H1 (cell line): ENCODE results near the gene TMEM140. TPM values are rescaled to one million over a fixed set of nuclear protein-coding genes. Genes with fewer than 3 reads are reported as not detected.

Experiments
- CTCF ChIA-PET: fragments of 300-600 bp; sonication (Branson Sonifier 250); formaldehyde crosslinking; loops from one replicate; lab custom pipeline; 2021; ENCODE audit not compliant: partially characterized antibody; lab: Charles Lee
- POLR2A ChIA-PET: fragments of 300-600 bp; sonication (Branson Sonifier 250); formaldehyde crosslinking; loops from one replicate; lab custom pipeline; 2021; ENCODE audit warnings: inconsistent platforms; ENCODE audit not compliant: partially characterized antibody; lab: Charles Lee
- DNase-seq, 2 experiments: peaks; one replicate each; pipeline versions ENCODE4 v3.0.0 to v3.0.0-alpha.2; 2010 to 2022; ENCODE audit warnings: low spot score in 2 of 2, low read depth in 1 of 2, mixed read lengths in 1 of 2
- FAIRE-seq: peaks from 2 replicates; lab custom pipeline; 2011; peaks lifted over from hg19 to GRCh38; lab: Jason Lieb, UNC
- H2AFZ ChIP-seq: 2 replicates; pipeline ENCODE4 v1.8.1; 2012; ENCODE audit warnings: low read length, inconsistent platforms
- H2AK5ac ChIP-seq: 2 replicates; pipeline ENCODE4 v1.6.1; 2013; ENCODE audit warnings: low read depth, low read length
- H2BK120ac ChIP-seq: replicated peaks from 2 replicates; pipeline ENCODE3; 2013; ENCODE audit warnings: low read depth, low read length, inconsistent platforms
- H2BK12ac ChIP-seq: 2 replicates; pipeline ENCODE4 v1.6.1; 2013; ENCODE audit warnings: low read depth, low read length
- H2BK15ac ChIP-seq: 2 replicates; pipeline ENCODE4 v1.6.1; 2013; ENCODE audit warnings: low read length
- H2BK20ac ChIP-seq: 2 replicates; pipeline ENCODE4 v1.6.1; 2013; ENCODE audit warnings: low read length
- H2BK5ac ChIP-seq: 2 replicates; pipeline ENCODE4 v1.6.1; 2013; ENCODE audit warnings: low read depth, low read length
- H3K14ac ChIP-seq: 2 replicates; pipeline ENCODE4 v1.6.1; 2013; ENCODE audit warnings: inconsistent platforms; ENCODE audit not compliant: insufficient read length
- H3K18ac ChIP-seq: 2 replicates; pipeline ENCODE4 v1.6.1; 2013; ENCODE audit warnings: low read length; ENCODE audit errors: extremely low read depth
- H3K23ac ChIP-seq: 2 replicates; pipeline ENCODE4 v1.6.1; 2013; ENCODE audit warnings: inconsistent platforms; ENCODE audit not compliant: insufficient read length
- H3K23me2 ChIP-seq: 2 replicates; pipeline ENCODE4 v1.6.1; 2013; ENCODE audit warnings: low read depth, low read length
- H3K27ac ChIP-seq: 2 replicates; pipeline ENCODE4 v1.6.1; 2011; ENCODE audit warnings: low read depth, low read length, inconsistent platforms
- H3K27me3 ChIP-seq, 4 experiments: replicated peaks in 1 of 4; 1 replicate in 1 of 4; 2 replicates in 3 of 4; pipeline versions ENCODE4 v1.6.1 to v1.8.1; 2011 to 2013; ENCODE audit warnings: low read length in 3 of 4, mild to moderate bottlenecking in 3 of 4, inconsistent platforms in 2 of 4, mixed read lengths in 2 of 4, moderate library complexity in 1 of 4; ENCODE audit not compliant: control insufficient read depth in 3 of 4, insufficient read depth in 3 of 4; ENCODE audit errors: extremely low read depth in 1 of 4
- H3K36me3 ChIP-seq, 4 experiments: 2 replicates each; pipeline versions ENCODE4 v1.6.1 to v1.8.1; 2011 to 2013; ENCODE audit warnings: mild to moderate bottlenecking in 4 of 4, low read length in 3 of 4, moderate library complexity in 2 of 4, control low read depth in 1 of 4, inconsistent platforms in 1 of 4; ENCODE audit not compliant: insufficient read depth in 4 of 4, control insufficient read depth in 2 of 4
- H3K4ac ChIP-seq: replicated peaks from 2 replicates; pipeline ENCODE3; 2013; ENCODE audit warnings: low read length, low read depth, mixed read lengths, inconsistent platforms; ENCODE audit not compliant: insufficient read length
- H3K4me1 ChIP-seq, 4 experiments: replicated peaks in 1 of 4; 1 replicate in 1 of 4; 2 replicates in 3 of 4; pipeline versions ENCODE4 v1.6.1 to v1.8.1; 2011 to 2013; ENCODE audit warnings: low read length in 3 of 4, inconsistent platforms in 2 of 4, mixed read lengths in 1 of 4; ENCODE audit not compliant: insufficient read depth in 4 of 4, control insufficient read depth in 3 of 4
- H3K4me2 ChIP-seq, 2 experiments: 2 replicates each; pipeline versions ENCODE4 v1.6.1 to v1.8.1; 2011 to 2013; ENCODE audit warnings: low read depth in 2 of 2, low read length in 2 of 2, control low read depth in 1 of 2, inconsistent platforms in 1 of 2, mild to moderate bottlenecking in 1 of 2; ENCODE audit not compliant: insufficient read depth in 1 of 2
- H3K4me3 ChIP-seq, 4 experiments: fragments of 200-600, 300-600 bp in 1 of 4; sonication (generic), shearing (Covaris generic), sonication (Bioruptor Twin) in 1 of 4; 2 replicates each; pipeline versions ENCODE4 v1.5.1 to v1.8.1; 2011 to 2016; ENCODE audit warnings: low read length in 4 of 4, low read depth in 3 of 4, control low read depth in 2 of 4, inconsistent platforms in 2 of 4, mild to moderate bottlenecking in 2 of 4, mixed read lengths in 1 of 4, moderate library complexity in 1 of 4; ENCODE audit not compliant: insufficient read depth in 2 of 4; ENCODE audit errors: extremely low read depth in 1 of 4
- H3K56ac ChIP-seq: replicated peaks from 2 replicates; pipeline ENCODE3; 2013; ENCODE audit warnings: low read depth, mild to moderate bottlenecking, mixed read lengths, low read length, inconsistent platforms; ENCODE audit not compliant: insufficient read length
- H3K79me1 ChIP-seq: 2 replicates; pipeline ENCODE4 v1.6.1; 2013; ENCODE audit warnings: low read depth, low read length, control low read depth
- H3K79me2 ChIP-seq, 2 experiments: 2 replicates each; pipeline versions ENCODE4 v1.6.1 to v1.8.1; 2012 to 2013; ENCODE audit warnings: low read length in 2 of 2, mild to moderate bottlenecking in 2 of 2, inconsistent platforms in 1 of 2; ENCODE audit not compliant: insufficient read depth in 2 of 2, control insufficient read depth in 1 of 2
- H3K9ac ChIP-seq, 4 experiments: replicated peaks in 1 of 4; 1 replicate in 1 of 4; 2 replicates in 3 of 4; pipeline versions ENCODE4 v1.6.1 to v1.8.1; 2011 to 2013; ENCODE audit warnings: low read depth in 3 of 4, low read length in 3 of 4, control low read depth in 2 of 4, mild to moderate bottlenecking in 2 of 4, moderate library complexity in 2 of 4, inconsistent platforms in 1 of 4; ENCODE audit errors: extremely low read depth in 1 of 4
- H3K9me3 ChIP-seq, 2 experiments: 2 replicates each; pipeline versions ENCODE4 v1.6.1 to v1.8.1; 2012 to 2013; ENCODE audit warnings: mild to moderate bottlenecking in 2 of 2, moderate library complexity in 2 of 2, control low read depth in 1 of 2, inconsistent platforms in 1 of 2, low read depth in 1 of 2, low read length in 1 of 2, mixed read lengths in 1 of 2; ENCODE audit not compliant: insufficient read depth in 2 of 2
- H4K20me1 ChIP-seq, 2 experiments: replicated peaks in 1 of 2; 2 replicates each; pipeline versions ENCODE3 to v1.8.1; 2011 to 2013; ENCODE audit warnings: inconsistent platforms in 2 of 2, low read length in 2 of 2, mild to moderate bottlenecking in 1 of 2; ENCODE audit not compliant: insufficient read depth in 2 of 2, control insufficient read depth in 1 of 2
- H4K5ac ChIP-seq: 2 replicates; pipeline ENCODE4 v1.6.1; 2013; ENCODE audit warnings: low read length, low read depth, mixed read lengths, inconsistent platforms; ENCODE audit not compliant: insufficient read length
- H4K8ac ChIP-seq: 2 replicates; pipeline ENCODE4 v1.8.0; 2013; ENCODE audit warnings: mild to moderate bottlenecking, moderate library complexity, low read length, inconsistent platforms; ENCODE audit not compliant: insufficient read depth; ENCODE audit errors: extremely low read depth
- H4K91ac ChIP-seq: replicated peaks from 2 replicates; pipeline ENCODE3; 2013; ENCODE audit warnings: low read length, mixed read lengths, inconsistent platforms; ENCODE audit not compliant: insufficient read length
- CEBPB ChIP-seq: IDR thresholded peaks from 2 replicates; pipeline ENCODE4 v1.6.1; 2012; ENCODE audit warnings: low read depth, low read length
- CHD2 ChIP-seq: IDR thresholded peaks from 2 replicates; pipeline ENCODE4 v1.6.1; 2012; ENCODE audit warnings: low read length, improper control_type of control experiment
- KDM1A ChIP-seq: fragments of 200-600, 300-600 bp; sonication (generic); IDR thresholded peaks from 2 replicates; pipeline ENCODE4 v1.7.1; 2016; ENCODE audit warnings: mild to moderate bottlenecking, low read length, borderline replicate concordance
- KDM4A ChIP-seq: IDR thresholded peaks from one replicate; pipeline ENCODE4 v1.7.1; 2012; ENCODE audit warnings: low read depth, mild to moderate bottlenecking, moderate library complexity, low read length, inconsistent platforms; ENCODE audit not compliant: severe bottlenecking
- NRF1 ChIP-seq: IDR thresholded peaks from 2 replicates; pipeline ENCODE4 v1.6.1; 2011; ENCODE audit warnings: mild to moderate bottlenecking, low read depth, low read length, improper control_type of control experiment
- POLR2AphosphoS5 ChIP-seq: IDR thresholded peaks from 2 replicates; pipeline ENCODE4 v1.6.1; 2011; ENCODE audit warnings: low read depth, low read length
- SIN3A ChIP-seq, 2 experiments: IDR thresholded peaks in 1 of 2; conservative IDR thresholded peaks in 1 of 2; 2 replicates each; pipeline ENCODE4 v1.6.1; 2011 to 2012; ENCODE audit warnings: low read length in 2 of 2, improper control_type of control experiment in 1 of 2, low read depth in 1 of 2, mild to moderate bottlenecking in 1 of 2
- TCF12 ChIP-seq: IDR thresholded peaks from 2 replicates; pipeline ENCODE4 v1.6.1; 2011; ENCODE audit warnings: low read depth, mild to moderate bottlenecking, low read length
- TEAD4 ChIP-seq: IDR thresholded peaks from 2 replicates; pipeline ENCODE4 v1.6.1; 2012; ENCODE audit warnings: low read depth, low read length, inconsistent platforms, mixed read lengths
- WGBS, 2 experiments: shearing (Covaris generic) in 1 of 2; methylation state at CpG; one replicate each; pipeline versions ENCODE4 v1.1.6 to v1.1.7; 2013 to 2015; ENCODE audit warnings: low lambda C conversion rate in 2 of 2, mixed read lengths in 2 of 2, inconsistent platforms in 1 of 2, low coverage in 1 of 2, missing lambda C conversion rate in 1 of 2; ENCODE audit not compliant: insufficient replicate concordance in 2 of 2, insufficient coverage in 1 of 2, insufficient read length in 1 of 2; ENCODE audit errors: extremely low coverage in 1 of 2, missing lambda C conversion rate in 1 of 2; 5-methylcytosine and 5-hydroxymethylcytosine counted together
- polyA plus RNA-seq, 7 experiments: library from polyadenylated mRNA; depleted of rRNA in 3 of 7; stranded (reverse) in 5 of 7; unstranded in 2 of 7; fragments of >200 nt in 5 of 7; fragments of 200-250 nt in 2 of 7; gene quantifications; 1 replicate in 5 of 7; 2 replicates in 1 of 7; 4 replicates in 1 of 7; pipeline versions ENCODE4 v1.2.1 to v1.2.3, GENCODE V29; 2011 to 2013; ENCODE audit warnings: missing spikeins in 2 of 7, mixed read lengths in 2 of 7
- total RNA-seq: library from RNA; stranded (reverse); fragmentation: NEBNext Ultra II Directional; extraction: Animal tissue kit (Norgen Biotek cat#: 25700); gene quantifications from 2 replicates; pipeline ENCODE4 v1.2.1, GENCODE V29; 2021
- TF ChIP-seq, protein P1 (sequence below): IDR thresholded peaks from 2 replicates; pipeline ENCODE4 v1.6.1; 2011; ENCODE audit warnings: low read depth, mild to moderate bottlenecking, low read length; ENCODE audit not compliant: insufficient read depth
- TF ChIP-seq, protein P2 (sequence below): IDR thresholded peaks from 2 replicates; pipeline ENCODE4 v1.6.1; 2012; ENCODE audit warnings: inconsistent platforms

Gene TMEM140
- total and polyA plus RNA-seq, 2 of the 8 experiments (the other 6 are each of a cell fraction or from before 2014, with no cell fraction given), result not detected

DNA sequence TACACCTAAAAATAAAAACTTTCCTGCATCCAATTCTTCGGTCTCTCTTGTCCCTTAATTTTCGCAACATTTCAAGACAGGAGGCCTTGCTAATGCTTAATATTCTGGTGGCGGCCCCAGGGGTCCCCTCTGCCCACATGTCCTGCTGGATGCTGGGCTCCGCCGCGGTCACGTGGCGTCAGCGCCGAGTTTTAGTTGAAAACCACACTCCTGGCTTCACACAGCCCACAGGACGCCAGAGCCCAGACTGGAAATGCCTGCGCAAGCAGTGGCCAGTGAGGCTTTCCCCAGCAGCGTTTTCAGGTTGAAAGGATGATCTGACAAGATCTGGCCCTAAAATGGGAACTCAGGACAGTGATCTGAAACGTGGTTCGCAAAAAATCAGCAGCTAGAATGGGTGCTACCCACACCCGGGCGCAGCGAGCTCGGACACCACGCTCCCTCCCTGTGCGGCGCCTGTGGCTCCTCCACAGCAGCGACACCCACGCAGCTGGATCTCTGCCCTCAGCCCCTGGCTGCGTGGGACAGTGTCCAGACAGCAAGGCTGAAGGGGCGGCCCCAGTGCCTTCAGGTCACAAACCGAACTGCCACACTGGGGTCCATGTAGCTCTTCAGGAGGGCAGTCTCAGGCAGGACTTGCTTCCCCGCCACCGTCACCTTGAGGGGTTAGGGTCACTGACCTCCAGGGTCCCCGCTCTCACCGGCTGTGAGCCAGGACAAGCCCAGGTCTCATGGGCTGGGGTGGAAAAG lies 34.2 kb downstream of the TMEM140 start:
- no peak overlapping the region for H2BK12ac ChIP-seq
- ChIA-PET CTCF (interaction anchor here (0.5 to 2.1 kb wide), 3 partner anchors 12 to 180 kb away, joined by 3 to 5 read pairs (median 3); partner anchors contain the start of gene CYREN), POLR2A (interaction anchor here (1.4 to 2.2 kb wide), 2 partner anchors 11 to 16 kb away, joined by 3 to 7 read pairs; partner anchors contain the start of gene CYREN)
- H2AK5ac ChIP-seq, result no peak overlapping the region
- peaks cover 22 to 35% of the 10 kb centered on the region in 2 experiments for H3K9me3 ChIP-seq
- no peak overlapping the region for H4K91ac ChIP-seq
- no peak overlapping the region for H2AFZ ChIP-seq
- DNase-seq, result no peak
- no peak overlapping the region for H4K5ac ChIP-seq
- no peaks in the 10 kb centered on the region for H4K20me1 ChIP-seq
- H3K4me2 ChIP-seq, result no peak overlapping the region
- H2BK5ac ChIP-seq, result no peak overlapping the region
- 94% methylated on average over 31 of the region's 31 CpGs; no CpG with 5 or more reads in 1 of the 2 experiments for WGBS, 2 experiments
- no peak overlapping the region for H2BK20ac ChIP-seq
- no peaks in the 10 kb centered on the region for H3K27me3 ChIP-seq
- H2BK15ac ChIP-seq, result no peak overlapping the region
- no peaks in the 10 kb centered on the region for H3K79me1 ChIP-seq
- no peak overlapping the region for H4K8ac ChIP-seq
- no peak overlapping the region for H3K27ac ChIP-seq
- no peaks in the 10 kb centered on the region for H3K79me2 ChIP-seq
- H2BK120ac ChIP-seq, result no peak overlapping the region
- no peak overlapping the region for H3K4me3 ChIP-seq
- H3K4me1 ChIP-seq, result peaks cover 0 to 3% (median 2%) of the 10 kb centered on the region in 4 experiments; a peak in 3 of 7 replicates
- no peak overlapping the region for H3K14ac ChIP-seq
- H3K23me2 ChIP-seq, result no peaks in the 10 kb centered on the region
- no peak overlapping the region for H3K56ac ChIP-seq
- no peak overlapping the region for H3K4ac ChIP-seq
- FAIRE-seq, result no peak
- H3K9ac ChIP-seq, result no peak overlapping the region
- H3K18ac ChIP-seq, result no peak overlapping the region
- peaks cover 0 to 13% (median 1%) of the 10 kb centered on the region in 4 experiments; a peak in 4 of 8 replicates for H3K36me3 ChIP-seq
- no peak overlapping the region for H3K23ac ChIP-seq
- TF ChIP-seq, protein P1, sequence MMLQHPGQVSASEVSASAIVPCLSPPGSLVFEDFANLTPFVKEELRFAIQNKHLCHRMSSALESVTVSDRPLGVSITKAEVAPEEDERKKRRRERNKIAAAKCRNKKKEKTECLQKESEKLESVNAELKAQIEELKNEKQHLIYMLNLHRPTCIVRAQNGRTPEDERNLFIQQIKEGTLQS, result no peak
- TF ChIP-seq CEBPB (no peak), SIN3A (conservative IDR thresholded peaks at IDR 0.05 in 1 of 2, IDR thresholded peaks at IDR 0.05 in 1 of 2; ENCODE audit: low read depth in 1 of 2, low read length in 2 of 2) (no peak), TCF12 (no peak), TEAD4 (no peak), CHD2 (no peak), NRF1 (no peak), KDM4A (no peak), KDM1A (no peak), POLR2AphosphoS5 (no peak)
- TF ChIP-seq, protein P2, sequence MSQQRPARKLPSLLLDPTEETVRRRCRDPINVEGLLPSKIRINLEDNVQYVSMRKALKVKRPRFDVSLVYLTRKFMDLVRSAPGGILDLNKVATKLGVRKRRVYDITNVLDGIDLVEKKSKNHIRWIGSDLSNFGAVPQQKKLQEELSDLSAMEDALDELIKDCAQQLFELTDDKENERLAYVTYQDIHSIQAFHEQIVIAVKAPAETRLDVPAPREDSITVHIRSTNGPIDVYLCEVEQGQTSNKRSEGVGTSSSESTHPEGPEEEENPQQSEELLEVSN, result no peak
